Loucy (cell line): ENCODE data around the gene TMEM117.

Experiments used
- CTCF ChIP-seq: fragments of 200-600 bp; sonication (generic); conservative IDR thresholded peaks from 2 replicates; pipeline ENCODE4 v1.5.1; 2014; ENCODE audit warnings: mild to moderate bottlenecking, antibody characterized with exemption, low read length
- EZH2phosphoT487 ChIP-seq: fragments of 200-600 bp; IDR thresholded peaks from 2 replicates; pipeline ENCODE4 v1.6.1; 2018; ENCODE audit warnings: antibody characterized with exemption, mild to moderate bottlenecking, moderate library complexity, borderline replicate concordance

DNA sequence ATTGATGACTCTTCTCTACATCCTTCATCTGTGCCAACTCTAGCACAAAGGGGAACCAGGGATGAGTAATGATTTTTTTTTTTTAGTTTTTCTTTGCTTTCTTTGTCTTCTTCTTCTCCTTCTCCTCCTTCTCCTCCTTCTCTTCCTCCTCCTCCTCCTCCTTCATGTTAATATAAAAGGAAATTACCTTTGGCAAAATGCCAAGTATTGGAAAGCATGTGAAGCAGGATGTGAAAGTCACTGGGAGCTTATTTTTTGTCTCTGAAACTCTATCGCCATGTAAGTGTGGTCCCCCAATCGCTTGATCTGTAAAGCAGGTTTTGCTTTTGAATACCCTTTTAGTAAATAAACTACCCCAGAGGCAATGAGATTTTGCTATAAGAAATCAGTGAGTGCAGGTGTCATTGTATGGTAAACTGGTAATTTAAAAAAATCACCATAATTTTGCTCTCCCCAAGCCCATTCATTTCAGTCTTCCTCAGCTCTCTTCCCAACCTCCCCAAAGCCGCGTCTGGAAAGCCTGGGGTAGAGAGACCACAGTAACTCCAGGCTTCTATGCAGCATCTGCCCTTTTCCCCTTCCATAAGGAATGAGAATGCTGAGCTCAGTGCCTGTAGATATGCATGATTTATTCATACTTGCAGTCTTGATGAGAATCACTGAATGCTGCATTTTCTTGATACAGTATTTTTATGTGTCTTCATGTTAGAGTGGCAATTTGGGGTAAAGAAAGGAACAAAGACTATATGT, 388.7 kb downstream of the TMEM117 start:
- no peak for TF ChIP-seq CTCF
- TF ChIP-seq EZH2phosphoT487 = no peak
